BJ (cell line): ENCODE measurements around the gene IFT57. TPM values are rescaled to one million over a fixed set of nuclear protein-coding genes. Genes with fewer than 3 reads are reported as not detected.

Experiments used
- CTCF ChIA-PET: fragments of 350-600 bp; formaldehyde crosslinking; extraction: SDS; loops from one replicate; lab custom pipeline; 2021; ENCODE audit warnings: antibody characterized with exemption, inconsistent platforms; lab: Yijun Ruan, JAX
- POLR2A ChIA-PET: fragments of 300-600 bp; sonication (Branson Sonifier 250); formaldehyde crosslinking; extraction: SDS; loops from one replicate; lab custom pipeline; 2021; ENCODE audit warnings: antibody characterized with exemption; lab: Charles Lee
- DNase-seq: peaks from one replicate; pipeline ENCODE4 v3.0.0-alpha.2; 2011; ENCODE audit warnings: low read depth
- H3K27me3 ChIP-seq: 2 replicates; pipeline ENCODE4 v1.6.0; 2011; ENCODE audit warnings: low read length; ENCODE audit not compliant: control insufficient read depth, insufficient read depth
- H3K36me3 ChIP-seq: 2 replicates; pipeline ENCODE4 v1.5.1; 2011; ENCODE audit warnings: low read length; ENCODE audit not compliant: control insufficient read depth, insufficient read depth
- H3K4me3 ChIP-seq: 2 replicates; pipeline ENCODE4 v1.5.1; 2011; ENCODE audit warnings: low read depth, mild to moderate bottlenecking, control low read depth, low read length
- polyA plus RNA-seq: library from polyadenylated mRNA; depleted of rRNA; stranded (reverse); fragments of >200 nt; gene quantifications from 2 replicates; pipeline ENCODE4 v1.2.3, GENCODE V29; 2011
- TF ChIP-seq, protein P1 (sequence below): IDR thresholded peaks from 2 replicates; pipeline ENCODE4 v1.5.1; 2011; ENCODE audit warnings: low read depth, mild to moderate bottlenecking, control low read depth, inconsistent platforms, low read length, moderate library complexity; ENCODE audit not compliant: insufficient read depth

IFT57 gene
- polyA plus RNA-seq, 1 experiment, result 32.1 TPM

DNA sequence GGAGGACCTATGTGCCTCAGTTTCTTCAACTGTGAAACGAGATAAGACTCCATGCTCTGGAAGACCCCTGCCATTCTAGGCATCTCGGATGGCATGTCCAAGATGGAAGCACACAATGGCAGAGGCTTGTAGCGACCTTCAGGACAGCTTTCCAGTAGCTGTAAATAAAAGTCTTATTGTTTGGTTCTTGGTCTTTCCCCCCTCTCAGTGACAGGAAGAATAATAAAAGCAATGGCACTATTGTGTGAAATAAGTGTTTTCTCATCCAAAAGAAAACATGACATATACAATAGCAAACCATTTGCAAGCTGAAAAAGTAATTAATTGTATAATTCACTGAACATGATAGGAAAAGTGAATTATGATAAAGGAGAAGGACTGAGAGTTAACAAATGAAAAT, 98.9 kb downstream of the IFT57 start:
- DNase-seq, result no peak
- Histone ChIP-seq H3K4me3 (no peak overlapping the region), H3K36me3 (no peaks in the 10 kb centered on the region), H3K27me3 (no peaks in the 10 kb centered on the region; the same call in 1 of the 2 replicates)
- TF ChIP-seq, protein P1, sequence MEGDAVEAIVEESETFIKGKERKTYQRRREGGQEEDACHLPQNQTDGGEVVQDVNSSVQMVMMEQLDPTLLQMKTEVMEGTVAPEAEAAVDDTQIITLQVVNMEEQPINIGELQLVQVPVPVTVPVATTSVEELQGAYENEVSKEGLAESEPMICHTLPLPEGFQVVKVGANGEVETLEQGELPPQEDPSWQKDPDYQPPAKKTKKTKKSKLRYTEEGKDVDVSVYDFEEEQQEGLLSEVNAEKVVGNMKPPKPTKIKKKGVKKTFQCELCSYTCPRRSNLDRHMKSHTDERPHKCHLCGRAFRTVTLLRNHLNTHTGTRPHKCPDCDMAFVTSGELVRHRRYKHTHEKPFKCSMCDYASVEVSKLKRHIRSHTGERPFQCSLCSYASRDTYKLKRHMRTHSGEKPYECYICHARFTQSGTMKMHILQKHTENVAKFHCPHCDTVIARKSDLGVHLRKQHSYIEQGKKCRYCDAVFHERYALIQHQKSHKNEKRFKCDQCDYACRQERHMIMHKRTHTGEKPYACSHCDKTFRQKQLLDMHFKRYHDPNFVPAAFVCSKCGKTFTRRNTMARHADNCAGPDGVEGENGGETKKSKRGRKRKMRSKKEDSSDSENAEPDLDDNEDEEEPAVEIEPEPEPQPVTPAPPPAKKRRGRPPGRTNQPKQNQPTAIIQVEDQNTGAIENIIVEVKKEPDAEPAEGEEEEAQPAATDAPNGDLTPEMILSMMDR, result no peak
- CTCF ChIA-PET, result interaction anchor here (0.8 to 1.8 kb wide), 2 partner anchors 8 to 9 kb away, joined by 3 to 4 read pairs; no protein-coding TSS in a partner anchor
- POLR2A ChIA-PET, result no interaction called here

DNA sequence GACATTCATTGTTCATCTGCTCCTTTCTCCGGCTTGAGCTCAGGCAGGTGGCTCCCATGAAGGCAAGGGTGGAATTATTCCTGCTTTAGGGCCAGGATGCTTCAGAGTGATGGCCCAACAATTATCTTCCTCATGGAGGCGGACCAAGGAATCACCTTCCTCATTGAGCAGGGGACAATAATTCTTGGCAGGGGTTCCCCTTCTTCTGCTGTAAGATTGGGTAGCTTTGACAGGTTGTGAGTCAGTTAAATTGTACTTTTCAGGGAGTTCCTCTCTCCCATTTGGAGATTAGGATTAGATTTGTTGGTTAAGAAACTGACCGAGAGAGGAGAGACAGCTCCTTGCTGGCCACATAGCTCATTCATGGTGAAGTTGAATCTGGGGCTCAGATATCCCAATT, 99.9 kb downstream of the IFT57 start:
- H3K27me3 ChIP-seq, result no peaks in the 10 kb centered on the region; the same call in 1 of the 2 replicates
- no peak for DNase-seq
- no peaks in the 10 kb centered on the region for H3K36me3 ChIP-seq
- no peak overlapping the region for H3K4me3 ChIP-seq
- TF ChIP-seq, protein P1, result no peak
- POLR2A ChIA-PET, result no interaction called here
- CTCF ChIA-PET, result interaction anchor here (0.8 to 1.8 kb wide), 2 partner anchors 9 to 10 kb away, joined by 4 read pairs; no protein-coding TSS in a partner anchor

DNA sequence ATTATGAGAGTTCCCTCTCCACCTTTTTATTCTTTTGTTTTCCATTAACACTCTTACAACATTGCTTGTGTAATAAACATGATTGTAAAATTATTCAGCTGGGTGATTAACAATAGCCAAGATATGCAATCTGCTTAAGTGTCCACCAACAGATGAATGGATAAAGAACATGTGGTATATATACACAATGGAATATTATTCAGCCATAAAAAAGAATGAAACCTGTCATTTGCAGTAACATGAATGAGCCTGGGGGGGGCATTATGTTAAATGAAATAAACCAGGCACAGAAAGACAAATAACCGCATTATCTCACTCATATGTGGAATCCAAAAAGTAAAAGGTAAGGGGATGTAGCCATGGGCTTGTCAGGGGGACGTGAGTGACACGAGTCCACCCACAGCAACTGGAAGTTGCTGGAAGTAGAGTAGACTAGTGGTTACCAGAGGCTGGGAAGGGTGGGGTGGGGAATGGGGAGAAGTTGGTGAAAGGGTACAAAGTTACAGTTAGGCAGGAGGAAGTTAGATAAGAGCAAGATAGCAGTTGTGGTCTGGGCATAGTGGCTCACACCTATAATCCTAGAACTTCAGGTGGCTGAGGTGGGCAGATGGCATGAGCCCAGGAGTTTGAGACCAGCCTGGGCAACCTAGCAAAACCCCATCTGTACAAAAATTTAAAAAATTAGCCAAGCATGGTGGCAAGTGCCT, 102.7 kb downstream of the IFT57 start:
- CTCF ChIA-PET, result no interaction called here
- TF ChIP-seq, protein P1, result no peak
- Histone ChIP-seq H3K36me3 (no peaks in the 10 kb centered on the region), H3K4me3 (no peak overlapping the region), H3K27me3 (no peaks in the 10 kb centered on the region; the same call in 1 of the 2 replicates)
- DNase-seq, result no peak
- POLR2A ChIA-PET, result no interaction called here

DNA sequence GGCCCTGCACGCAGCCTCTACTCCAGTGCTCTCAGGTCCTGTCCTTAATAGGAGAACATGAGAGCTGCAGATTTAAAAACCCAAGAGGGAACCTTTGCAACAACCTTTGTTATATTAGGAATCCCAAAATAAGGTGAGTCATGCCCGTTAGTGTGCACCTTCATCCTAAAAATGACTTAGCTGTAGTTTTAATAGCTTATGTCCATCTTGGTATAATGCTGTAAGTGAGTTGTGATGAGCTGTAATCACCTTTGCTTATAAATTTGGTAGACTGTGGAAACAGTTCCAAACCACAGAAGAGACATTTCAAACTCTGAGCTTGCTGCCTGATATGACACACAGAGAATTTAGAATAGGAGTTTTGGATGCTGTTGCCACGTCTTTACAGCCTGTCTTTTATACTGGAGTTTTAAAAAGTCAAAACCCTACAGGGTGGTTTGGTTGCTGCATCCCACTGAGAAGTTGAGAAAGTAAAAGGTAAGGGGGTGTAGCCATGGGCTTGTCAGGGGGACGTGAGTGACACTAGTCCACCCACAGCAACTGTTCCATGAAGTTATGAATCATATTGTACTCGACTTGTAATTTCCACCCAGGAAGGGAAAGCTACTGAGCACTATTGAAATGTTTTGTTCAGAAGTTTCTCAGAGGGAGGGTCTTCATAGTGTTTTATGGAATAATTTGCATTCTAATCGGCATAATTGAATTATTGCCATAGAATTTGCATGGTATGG, 104.0 kb downstream of the IFT57 start:
- Histone ChIP-seq H3K36me3 (no peaks in the 10 kb centered on the region), H3K27me3 (peaks cover 1% of the 10 kb centered on the region), H3K4me3 (no peak overlapping the region)
- CTCF ChIA-PET, result interaction anchor here (1.3 kb wide), 1 partner anchor 10 kb away, joined by 4 read pairs; no protein-coding TSS in a partner anchor
- DNase-seq, result no peak
- TF ChIP-seq, protein P1, result no peak
- POLR2A ChIA-PET, result no interaction called here

DNA sequence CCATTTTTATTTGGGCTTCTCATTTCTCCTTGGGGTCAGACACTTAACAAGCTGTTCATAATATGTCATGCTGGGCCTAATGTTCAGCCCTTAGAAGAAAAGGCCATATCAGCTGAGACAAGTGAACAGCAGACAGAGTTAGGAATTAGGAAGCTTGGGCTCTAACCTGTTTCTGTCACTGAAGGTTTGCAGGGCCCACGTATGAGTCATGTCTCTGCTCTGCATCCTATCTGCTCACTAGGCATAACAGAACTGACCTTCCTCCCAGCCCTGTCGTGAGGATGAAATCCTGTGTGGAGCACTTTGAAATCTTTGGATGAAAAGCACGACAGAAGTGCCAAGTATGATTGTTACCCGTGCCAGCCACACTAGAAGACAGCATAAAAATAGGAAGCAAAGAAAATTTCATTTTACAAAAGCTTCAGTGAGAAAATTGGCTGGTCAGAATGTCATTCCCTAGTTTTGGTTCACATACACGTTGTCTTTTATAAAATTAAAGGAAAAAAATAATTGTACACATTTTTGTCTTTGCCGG, 104.9 kb downstream of the IFT57 start:
- Histone ChIP-seq H3K27me3 (peaks cover 1% of the 10 kb centered on the region; the same call in 1 of the 2 replicates), H3K36me3 (no peaks in the 10 kb centered on the region), H3K4me3 (no peak overlapping the region)
- TF ChIP-seq, protein P1, result no peak
- no peak for DNase-seq
- ChIA-PET POLR2A (no interaction called here), CTCF (interaction anchor here (1.3 kb wide), 1 partner anchor 10 kb away, joined by 4 read pairs; no protein-coding TSS in a partner anchor)
